PC-9 (cell line): ENCODE measurements around the gene RNF112. TPM values are rescaled to one million over a fixed set of nuclear protein-coding genes. Genes with fewer than 3 reads are reported as not detected.

ENCODE experiments used
- BruUV-seq: library from RNA; stranded (reverse); fragments of 400-500 nt; replicated peaks from 2 replicates; lab custom pipeline; 2021; lab: Mats Ljungman, UMichigan
- CTCF ChIA-PET: fragments of 300-600 bp; sonication (Branson Sonifier 250); formaldehyde crosslinking; loops from one replicate; lab custom pipeline; 2022; ENCODE audit warnings: antibody characterized with exemption; lab: Charles Lee
- POLR2A ChIA-PET: fragments of 300-600 bp; sonication (Branson Sonifier 250); formaldehyde crosslinking; loops from one replicate; lab custom pipeline; 2022; ENCODE audit warnings: antibody characterized with exemption; ENCODE audit not compliant: unreplicated experiment; lab: Charles Lee
- DNase-seq, 2 experiments: peaks; one replicate each; pipeline versions ENCODE4 v3.0.0 to v3.0.0-alpha.2; 2015 to 2022; ENCODE audit warnings: mixed read lengths in 1 of 2
- H2AFZ ChIP-seq: fragments of 200-600 bp; sonication (generic); 2 replicates; pipeline ENCODE4 v1.8.1; 2017; ENCODE audit warnings: antibody characterized with exemption
- H3F3A ChIP-seq: fragments of 200-600 bp; sonication (generic); 2 replicates; pipeline ENCODE4 v1.8.1; 2017; ENCODE audit warnings: antibody characterized with exemption, mild to moderate bottlenecking, low read depth; ENCODE audit not compliant: insufficient read depth
- H3K27ac ChIP-seq: fragments of 200-600 bp; sonication (generic); 2 replicates; pipeline ENCODE4 v1.6.1; 2016; ENCODE audit warnings: mixed run types
- H3K27me3 ChIP-seq: fragments of 200-600 bp; sonication (generic); 2 replicates; pipeline ENCODE4 v1.6.1; 2016; ENCODE audit warnings: low read depth, mixed run types; ENCODE audit not compliant: insufficient read depth
- H3K36me3 ChIP-seq: fragments of 200-600 bp; sonication (generic); 2 replicates; pipeline ENCODE4 v1.6.1; 2016; ENCODE audit warnings: low read depth, mixed run types
- H3K4me1 ChIP-seq: fragments of 200-600 bp; sonication (generic); replicated peaks from 2 replicates; pipeline ENCODE4 v1.6.1; 2016; ENCODE audit warnings: mixed run types; ENCODE audit not compliant: insufficient read depth
- H3K4me2 ChIP-seq: fragments of 200-600 bp; sonication (generic); 2 replicates; pipeline ENCODE4 v1.6.1; 2017; ENCODE audit warnings: mixed run types
- H3K4me3 ChIP-seq: fragments of 200-600 bp; sonication (generic); 2 replicates; pipeline ENCODE4 v1.6.1; 2016; ENCODE audit warnings: mixed run types
- H3K79me2 ChIP-seq: fragments of 200-600 bp; sonication (generic); 2 replicates; pipeline ENCODE4 v1.6.1; 2017; ENCODE audit warnings: low read depth, mixed run types
- H3K9me2 ChIP-seq: fragments of 200-600 bp; sonication (generic); 2 replicates; pipeline ENCODE4 v1.8.1; 2017; ENCODE audit warnings: mild to moderate bottlenecking; ENCODE audit not compliant: insufficient read depth
- H3K9me3 ChIP-seq: fragments of 200-600 bp; sonication (generic); 2 replicates; pipeline ENCODE4 v1.8.1; 2016; ENCODE audit warnings: low read depth; ENCODE audit not compliant: insufficient read depth
- H4K20me1 ChIP-seq: fragments of 200-600 bp; sonication (generic); 2 replicates; pipeline ENCODE4 v1.8.1; 2017; ENCODE audit not compliant: insufficient read depth
- EZH2 ChIP-seq: fragments of 200-600 bp; sonication (generic); IDR thresholded peaks from 2 replicates; pipeline ENCODE4 v1.8.0; 2017; ENCODE audit warnings: antibody characterized with exemption, low read depth
- intact Hi-C: fragments of 100-400 bp; cut with micrococcal nuclease; formaldehyde crosslinking; loops from one replicate; pipeline ENCODE4 v1.10.0; 2022; ENCODE audit not compliant: unreplicated experiment
- total RNA-seq: library from RNA; stranded (reverse); gene quantifications from 2 replicates; pipeline ENCODE4 v1.2.3, GENCODE V29; 2021
- TF ChIP-seq, protein P1 (sequence below): fragments of 200-600 bp; sonication (generic); conservative IDR thresholded peaks from 2 replicates; pipeline ENCODE4 v1.6.1; 2017; ENCODE audit warnings: mixed run types, antibody characterized with exemption, mild to moderate bottlenecking, moderate library complexity

Gene RNF112
- total RNA-seq, 1 experiment from 2014 or later: 2.0 TPM

DNA sequence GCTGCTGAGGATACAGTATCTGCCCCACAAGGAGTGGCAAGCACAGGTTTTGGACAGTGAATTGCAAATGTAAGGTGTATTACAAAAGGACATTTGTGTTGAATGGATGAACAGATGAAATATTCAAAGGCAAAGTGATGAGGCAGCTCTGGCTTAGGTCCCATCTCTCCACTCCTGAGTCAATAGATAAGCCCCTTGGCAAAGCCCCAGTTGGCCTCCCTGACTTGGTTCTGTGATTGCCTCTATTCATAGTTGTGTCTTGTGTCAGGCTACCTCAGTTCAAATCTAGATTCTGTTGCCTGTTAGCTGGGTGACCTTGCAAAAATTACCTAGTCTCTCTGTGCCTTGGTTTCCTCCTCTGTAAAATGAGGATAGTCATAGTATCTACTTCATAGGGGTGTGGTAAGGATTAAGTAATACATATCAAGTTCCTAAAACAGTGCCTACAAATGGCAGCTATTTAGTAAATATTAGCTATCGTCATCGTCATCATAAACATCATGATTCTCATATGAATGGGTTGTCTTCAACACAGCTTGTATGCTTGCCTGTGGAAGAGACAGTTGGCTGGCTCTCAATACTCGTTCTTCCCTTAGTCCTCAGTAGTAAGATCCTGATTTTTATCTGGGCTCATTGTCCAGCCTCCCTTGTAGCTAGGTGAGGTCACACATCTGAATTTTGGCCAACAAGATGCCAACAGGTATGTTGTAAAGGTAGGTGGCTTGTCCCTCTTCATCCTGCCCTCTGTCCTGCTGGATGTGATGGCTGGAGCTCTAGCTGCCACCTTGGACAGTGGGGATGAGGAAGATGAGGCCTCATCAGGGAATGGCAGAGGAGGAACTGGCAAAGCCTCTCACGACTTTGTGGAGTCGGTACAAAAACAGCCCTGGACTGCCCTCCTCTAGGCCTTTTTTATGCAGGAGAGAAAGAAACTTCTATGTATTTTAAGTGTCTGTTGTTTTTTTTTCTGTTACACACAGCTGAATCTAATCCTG, 21.9 kb upstream of the RNF112 start:
- no peak for DNase-seq
- Histone ChIP-seq H3K4me2 (no peak overlapping the region), H2AFZ (no peak overlapping the region), H3K9me3 (no peaks in the 10 kb centered on the region), H3K4me3 (no peak overlapping the region), H3K9me2 (no peaks in the 10 kb centered on the region), H3K4me1 (peaks cover 15% of the 10 kb centered on the region), H3K27ac (no peak overlapping the region), H3K36me3 (no peaks in the 10 kb centered on the region), H3K27me3 (no peaks in the 10 kb centered on the region), H3K79me2 (no peaks in the 10 kb centered on the region), H3F3A (peaks cover 20% of the 10 kb centered on the region; the same call in 1 of the 2 replicates), H4K20me1 (no peaks in the 10 kb centered on the region)
- BruUV-seq: no TSS peak
- TF ChIP-seq, protein P1, sequence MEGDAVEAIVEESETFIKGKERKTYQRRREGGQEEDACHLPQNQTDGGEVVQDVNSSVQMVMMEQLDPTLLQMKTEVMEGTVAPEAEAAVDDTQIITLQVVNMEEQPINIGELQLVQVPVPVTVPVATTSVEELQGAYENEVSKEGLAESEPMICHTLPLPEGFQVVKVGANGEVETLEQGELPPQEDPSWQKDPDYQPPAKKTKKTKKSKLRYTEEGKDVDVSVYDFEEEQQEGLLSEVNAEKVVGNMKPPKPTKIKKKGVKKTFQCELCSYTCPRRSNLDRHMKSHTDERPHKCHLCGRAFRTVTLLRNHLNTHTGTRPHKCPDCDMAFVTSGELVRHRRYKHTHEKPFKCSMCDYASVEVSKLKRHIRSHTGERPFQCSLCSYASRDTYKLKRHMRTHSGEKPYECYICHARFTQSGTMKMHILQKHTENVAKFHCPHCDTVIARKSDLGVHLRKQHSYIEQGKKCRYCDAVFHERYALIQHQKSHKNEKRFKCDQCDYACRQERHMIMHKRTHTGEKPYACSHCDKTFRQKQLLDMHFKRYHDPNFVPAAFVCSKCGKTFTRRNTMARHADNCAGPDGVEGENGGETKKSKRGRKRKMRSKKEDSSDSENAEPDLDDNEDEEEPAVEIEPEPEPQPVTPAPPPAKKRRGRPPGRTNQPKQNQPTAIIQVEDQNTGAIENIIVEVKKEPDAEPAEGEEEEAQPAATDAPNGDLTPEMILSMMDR: no peak
- no peak for TF ChIP-seq EZH2
- ChIA-PET POLR2A (interaction anchor here (0.7 to 1.0 kb wide), 2 partner anchors 8 to 142 kb away, joined by 3 to 11 read pairs; no protein-coding TSS in a partner anchor), CTCF (no interaction called here)
- intact Hi-C loops: no loop called here

DNA sequence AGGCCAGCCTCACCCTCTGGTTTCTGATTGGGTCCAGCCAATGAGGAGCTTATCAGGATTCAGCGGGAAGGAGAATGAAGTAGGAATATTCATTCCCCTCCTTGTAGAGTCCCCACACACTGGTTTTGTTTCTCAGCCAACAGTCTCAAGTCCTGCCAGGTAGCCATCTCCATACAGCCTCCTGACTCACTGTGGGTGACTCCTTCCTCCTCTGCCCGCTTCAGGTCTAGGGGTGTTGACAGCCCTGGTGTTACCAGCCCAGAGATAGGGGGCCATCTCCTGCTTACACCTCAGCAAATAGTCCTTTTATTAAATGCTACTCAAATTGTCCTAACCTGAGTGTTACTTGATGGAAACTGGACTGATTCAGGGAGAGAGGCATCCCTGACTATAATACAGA, 20.1 kb upstream of the RNF112 start:
- CTCF ChIA-PET: no interaction called here
- H4K20me1 ChIP-seq: no peaks in the 10 kb centered on the region
- no peaks in the 10 kb centered on the region for H3K9me2 ChIP-seq
- no peak for DNase-seq
- BruUV-seq: no TSS peak
- H3F3A ChIP-seq: peaks cover 11% of the 10 kb centered on the region; the same call in 1 of the 2 replicates
- peaks cover 15% of the 10 kb centered on the region for H3K4me1 ChIP-seq
- no peak overlapping the region for H3K27ac ChIP-seq
- no peaks in the 10 kb centered on the region for H3K36me3 ChIP-seq
- no peaks in the 10 kb centered on the region for H3K79me2 ChIP-seq
- POLR2A ChIA-PET: interaction anchor here (1.0 kb wide), 1 partner anchor 13 kb away, joined by 16 read pairs; the partner anchor contains the start of gene MAPK7
- no peak overlapping the region for H2AFZ ChIP-seq
- H3K4me2 ChIP-seq: no peak overlapping the region
- intact Hi-C loops: no loop called here
- H3K9me3 ChIP-seq: no peaks in the 10 kb centered on the region
- H3K4me3 ChIP-seq: no peak overlapping the region
- H3K27me3 ChIP-seq: no peaks in the 10 kb centered on the region
- TF ChIP-seq, protein P1: no peak
- TF ChIP-seq EZH2: no peak

DNA sequence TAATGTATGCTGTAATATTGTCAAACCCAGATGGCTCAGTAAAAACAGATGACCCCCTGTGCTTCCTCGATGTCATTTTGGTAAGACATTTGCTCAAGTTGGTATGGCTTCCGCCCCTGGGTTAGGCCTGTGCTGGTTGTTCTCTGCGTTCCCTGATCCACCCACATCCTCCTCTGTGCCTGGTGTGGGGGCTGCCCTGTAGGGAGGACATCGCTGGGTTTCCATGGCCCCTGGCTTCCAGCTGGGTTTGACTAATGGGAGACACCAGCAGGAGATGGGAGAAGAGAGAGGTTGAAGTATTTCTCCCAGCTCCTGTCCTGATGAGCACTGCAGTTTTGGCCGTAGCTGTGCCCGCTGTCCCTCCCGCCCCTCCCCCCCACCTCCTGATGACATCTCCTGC, 19.6 kb upstream of the RNF112 start:
- Histone ChIP-seq H3K36me3 (no peaks in the 10 kb centered on the region), H3K9me3 (no peaks in the 10 kb centered on the region), H3K4me1 (peaks cover 15% of the 10 kb centered on the region), H3K9me2 (no peaks in the 10 kb centered on the region), H3K4me3 (no peak overlapping the region), H2AFZ (no peak overlapping the region), H3K27me3 (no peaks in the 10 kb centered on the region), H3K4me2 (no peak overlapping the region), H3F3A (peaks cover 8% of the 10 kb centered on the region; the same call in 1 of the 2 replicates), H3K79me2 (no peaks in the 10 kb centered on the region), H3K27ac (no peak overlapping the region), H4K20me1 (no peaks in the 10 kb centered on the region)
- TF ChIP-seq EZH2: no peak
- TF ChIP-seq, protein P1: no peak
- CTCF ChIA-PET: no interaction called here
- POLR2A ChIA-PET: no interaction called here
- BruUV-seq: no TSS peak
- intact Hi-C loops: no loop called here
- no peak for DNase-seq
